PC-3 (cell line): ENCODE results near the gene THADA. TPM values are rescaled to one million over a fixed set of nuclear protein-coding genes. Genes with fewer than 3 reads are reported as not detected.

Experiments used
- ATAC-seq: fragments of 200-7000 bp; cut with Tn5 transposase; 2 replicates; pipeline ENCODE4 v1.9.1; 2020; ENCODE audit warnings: mild to moderate bottlenecking, moderate library complexity
- BruUV-seq: library from RNA; stranded (reverse); fragments of 400-500 nt; replicated peaks from 2 replicates; lab custom pipeline; 2021; lab: Mats Ljungman, UMichigan
- CTCF ChIA-PET: fragments of 300-600 bp; sonication (Branson Sonifier 250); formaldehyde crosslinking; loops from one replicate; lab custom pipeline; 2022; ENCODE audit warnings: antibody characterized with exemption; lab: Charles Lee
- POLR2A ChIA-PET: fragments of 300-600 bp; sonication (Branson Sonifier 250); formaldehyde crosslinking; loops from one replicate; lab custom pipeline; 2022; ENCODE audit warnings: antibody characterized with exemption; ENCODE audit not compliant: unreplicated experiment; lab: Charles Lee
- DNase-seq: peaks from one replicate; pipeline ENCODE4 v3.0.0-alpha.2; 2015
- H2AFZ ChIP-seq: fragments of 300-600 bp; sonication (generic); 2 replicates; pipeline ENCODE4 v1.6.0; 2016; ENCODE audit warnings: antibody characterized with exemption, low read length
- H3F3A ChIP-seq: fragments of 300-600 bp; sonication (generic); one replicate; pipeline ENCODE4 v1.6.0; 2017; ENCODE audit warnings: antibody characterized with exemption, low read length, control low read depth, mild to moderate bottlenecking; ENCODE audit not compliant: unreplicated experiment
- H3K27ac ChIP-seq: fragments of 300-600 bp; sonication (generic); 2 replicates; pipeline ENCODE4 v1.5.1; 2016; ENCODE audit warnings: mild to moderate bottlenecking, low read length
- H3K27me3 ChIP-seq: fragments of 300-600 bp; sonication (generic); 2 replicates; pipeline ENCODE4 v1.6.1; 2016; ENCODE audit warnings: low read length, mixed read lengths
- H3K36me3 ChIP-seq: fragments of 300-600 bp; sonication (generic); 2 replicates; pipeline ENCODE4 v1.6.1; 2016; ENCODE audit warnings: low read depth, mixed run types, low read length, mixed read lengths
- H3K4me1 ChIP-seq: fragments of 300-600 bp; sonication (generic); 2 replicates; pipeline ENCODE4 v1.5.1; 2016; ENCODE audit warnings: low read length; ENCODE audit not compliant: insufficient read depth
- H3K4me2 ChIP-seq: fragments of 300-600 bp; sonication (generic); 2 replicates; pipeline ENCODE4 v1.6.0; 2016; ENCODE audit warnings: low read length
- H3K4me3 ChIP-seq: fragments of 300-600 bp; sonication (generic); 2 replicates; pipeline ENCODE4 v1.5.1; 2016; ENCODE audit warnings: mild to moderate bottlenecking, low read length, mixed read lengths
- H3K79me2 ChIP-seq: fragments of 300-600 bp; sonication (generic); 2 replicates; pipeline ENCODE4 v1.6.1; 2017; ENCODE audit warnings: low read length, mixed read lengths
- H3K9ac ChIP-seq: fragments of 300-600 bp; sonication (generic); 2 replicates; pipeline ENCODE4 v1.6.0; 2016; ENCODE audit warnings: mild to moderate bottlenecking, low read length
- H3K9me2 ChIP-seq: fragments of 300-600 bp; sonication (generic); replicated peaks from 2 replicates; pipeline ENCODE4 v1.6.1; 2016; ENCODE audit warnings: mixed run types, low read length, mixed read lengths
- H3K9me3 ChIP-seq: fragments of 300-600 bp; sonication (generic); 2 replicates; pipeline ENCODE4 v1.6.1; 2016; ENCODE audit warnings: low read length, mixed read lengths
- H4K20me1 ChIP-seq: fragments of 300-600 bp; sonication (generic); 2 replicates; pipeline ENCODE4 v1.6.1; 2016; ENCODE audit warnings: low read length, mixed read lengths
- EZH2 ChIP-seq: fragments of 300-600 bp; sonication (generic); IDR thresholded peaks from one replicate; pipeline ENCODE4 v1.6.1; 2017; ENCODE audit warnings: antibody characterized with exemption, mild to moderate bottlenecking, low read length; ENCODE audit not compliant: unreplicated experiment
- EZH2phosphoT487 ChIP-seq: fragments of 300-600 bp; sonication (generic); IDR thresholded peaks from 2 replicates; pipeline ENCODE4 v1.6.1; 2018; ENCODE audit warnings: mild to moderate bottlenecking, antibody characterized with exemption, low read length, borderline replicate concordance
- intact Hi-C: fragments of 100-400 bp; cut with micrococcal nuclease; formaldehyde crosslinking; loops from 2 replicates; pipeline ENCODE4 v1.9.0; 2023
- total RNA-seq: library from RNA; depleted of rRNA; stranded (reverse); fragments of >200 nt; gene quantifications from 2 replicates; pipeline ENCODE4 v1.2.3, GENCODE V29; 2014
- TF ChIP-seq, protein P1 (sequence below): fragments of 300-600 bp; sonication (generic); conservative IDR thresholded peaks from 2 replicates; pipeline ENCODE4 v1.5.1; 2017; ENCODE audit warnings: antibody characterized with exemption, low read depth, mild to moderate bottlenecking, low read length

THADA gene
- total RNA-seq, 1 experiment from 2014 or later: 33.6 TPM

DNA sequence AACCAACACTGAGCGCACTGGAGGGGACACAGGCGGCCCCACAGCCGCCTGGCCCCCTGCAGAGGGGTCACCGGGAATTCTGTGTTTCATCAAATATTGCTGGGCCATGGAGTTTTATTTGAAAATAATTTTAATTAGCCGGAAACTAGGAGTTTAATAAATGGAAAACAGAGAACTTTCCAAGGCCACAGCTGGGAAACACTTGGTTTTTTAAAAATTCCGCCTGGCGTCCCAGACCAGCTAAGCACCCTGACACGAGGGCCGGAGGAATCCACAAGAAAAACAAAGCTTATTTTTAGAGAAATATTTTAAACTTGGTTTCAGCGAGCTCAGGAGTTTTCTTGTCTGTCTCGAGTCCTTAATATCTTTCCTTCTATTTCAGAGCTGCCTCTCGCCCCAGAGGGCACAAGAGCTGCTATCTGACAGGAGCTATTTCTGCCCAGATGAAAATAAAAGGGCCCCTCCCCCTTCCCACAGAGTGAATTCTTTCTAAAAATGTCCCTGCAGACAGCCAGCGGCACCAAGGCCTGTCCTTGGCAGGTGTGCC, 377.6 kb downstream of the THADA start:
- BruUV-seq: no TSS peak
- H3K4me1 ChIP-seq: peaks cover 43% of the 10 kb centered on the region
- no peak overlapping the region for H3K9ac ChIP-seq

DNA sequence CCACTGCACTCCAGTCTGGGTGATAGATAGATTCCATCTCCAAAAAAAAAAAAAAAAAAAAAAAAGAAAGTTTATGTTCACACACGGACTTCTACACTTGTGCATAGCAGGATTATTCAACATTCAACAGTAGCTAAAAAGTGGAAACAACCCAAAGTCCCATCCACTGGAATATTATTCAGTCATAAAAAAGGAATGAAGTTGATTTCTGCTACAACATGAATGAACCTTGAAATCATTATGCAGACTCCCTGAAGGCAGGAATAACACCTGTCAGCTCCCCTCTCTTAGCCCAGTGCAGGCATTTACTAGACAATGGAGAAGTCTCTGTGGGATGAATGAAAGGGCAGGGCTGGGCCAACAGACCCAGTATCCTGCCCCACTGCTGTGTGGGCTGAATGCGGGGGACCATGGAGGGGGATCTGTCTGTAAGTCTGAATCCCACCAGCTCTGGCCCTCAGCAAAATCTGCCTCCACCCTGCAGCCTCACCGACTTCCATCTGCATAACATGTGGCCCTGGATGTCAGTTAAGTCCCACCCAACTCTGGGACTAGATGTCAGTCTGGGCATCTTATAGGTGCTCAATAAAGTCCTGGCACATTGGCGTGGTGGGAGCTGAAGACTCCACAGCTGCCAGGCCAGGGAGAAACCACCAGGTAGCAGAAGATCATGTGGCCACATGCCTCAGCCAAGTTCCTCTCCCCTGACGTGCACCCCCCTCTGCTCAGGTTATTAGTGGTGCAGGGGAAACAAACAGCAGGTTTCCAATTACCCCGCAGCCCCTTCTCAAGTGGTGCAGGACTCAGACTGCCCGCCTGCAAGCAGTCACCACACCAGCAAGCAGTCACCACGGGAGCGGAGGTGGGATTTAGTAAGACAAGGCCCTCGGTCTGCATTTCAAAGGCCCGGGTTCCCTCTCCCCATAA, 378.3 kb downstream of the THADA start:
- peaks cover 29% of the 10 kb centered on the region for H3K79me2 ChIP-seq
- no peaks in the 10 kb centered on the region for H3K27me3 ChIP-seq
- no peaks in the 10 kb centered on the region for H3K9me2 ChIP-seq
- H2AFZ ChIP-seq: no peak overlapping the region
- no peak overlapping the region for H3K27ac ChIP-seq
- no peaks in the 10 kb centered on the region for H3K9me3 ChIP-seq
- intact Hi-C loops: loop anchor here (2.0 kb wide), 1 partner anchor 39 kb away; no protein-coding TSS in a partner anchor
- peaks cover 5% of the 10 kb centered on the region for H4K20me1 ChIP-seq
- BruUV-seq: no TSS peak
- no peak overlapping the region for H3K9ac ChIP-seq
- DNase-seq: no peak
- POLR2A ChIA-PET: interaction anchor here (0.6 kb wide), 1 partner anchor 166 kb away, joined by 10 read pairs; no protein-coding TSS in a partner anchor
- CTCF ChIA-PET: interaction anchor here (0.6 kb wide), 1 partner anchor 69 kb away, joined by 3 read pairs; no protein-coding TSS in a partner anchor
- no peak for ATAC-seq
- TF ChIP-seq EZH2 (no peak), EZH2phosphoT487 (no peak)
- TF ChIP-seq, protein P1, sequence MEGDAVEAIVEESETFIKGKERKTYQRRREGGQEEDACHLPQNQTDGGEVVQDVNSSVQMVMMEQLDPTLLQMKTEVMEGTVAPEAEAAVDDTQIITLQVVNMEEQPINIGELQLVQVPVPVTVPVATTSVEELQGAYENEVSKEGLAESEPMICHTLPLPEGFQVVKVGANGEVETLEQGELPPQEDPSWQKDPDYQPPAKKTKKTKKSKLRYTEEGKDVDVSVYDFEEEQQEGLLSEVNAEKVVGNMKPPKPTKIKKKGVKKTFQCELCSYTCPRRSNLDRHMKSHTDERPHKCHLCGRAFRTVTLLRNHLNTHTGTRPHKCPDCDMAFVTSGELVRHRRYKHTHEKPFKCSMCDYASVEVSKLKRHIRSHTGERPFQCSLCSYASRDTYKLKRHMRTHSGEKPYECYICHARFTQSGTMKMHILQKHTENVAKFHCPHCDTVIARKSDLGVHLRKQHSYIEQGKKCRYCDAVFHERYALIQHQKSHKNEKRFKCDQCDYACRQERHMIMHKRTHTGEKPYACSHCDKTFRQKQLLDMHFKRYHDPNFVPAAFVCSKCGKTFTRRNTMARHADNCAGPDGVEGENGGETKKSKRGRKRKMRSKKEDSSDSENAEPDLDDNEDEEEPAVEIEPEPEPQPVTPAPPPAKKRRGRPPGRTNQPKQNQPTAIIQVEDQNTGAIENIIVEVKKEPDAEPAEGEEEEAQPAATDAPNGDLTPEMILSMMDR: no peak
- H3K36me3 ChIP-seq: peaks cover 4% of the 10 kb centered on the region; the same call in 1 of the 2 replicates
- no peak overlapping the region for H3K4me3 ChIP-seq
- H3K4me2 ChIP-seq: no peak overlapping the region
- H3F3A ChIP-seq: peaks cover 12% of the 10 kb centered on the region
- H3K4me1 ChIP-seq: peaks cover 40% of the 10 kb centered on the region

More for the DNA sequence above, 377.6 kb downstream of the THADA start:
- H3K4me2 ChIP-seq: peak overlapping the region; percentile 84; the same call in 1 of the 2 replicates
- ChIA-PET POLR2A (no interaction called here), CTCF (interaction anchor here (0.6 kb wide), 1 partner anchor 70 kb away, joined by 3 read pairs; no protein-coding TSS in a partner anchor)
- peaks cover 36% of the 10 kb centered on the region for H3K79me2 ChIP-seq
- H3K4me3 ChIP-seq: no peak overlapping the region
- no peak overlapping the region; the same call in 1 of the 2 replicates for H3K27ac ChIP-seq
- DNase-seq: no peak
- intact Hi-C loops: loop anchor here (2.0 kb wide), 1 partner anchor 39 kb away; no protein-coding TSS in a partner anchor
- peaks cover 14% of the 10 kb centered on the region for H3F3A ChIP-seq
- ATAC-seq: no peak
- peaks cover 12% of the 10 kb centered on the region for H4K20me1 ChIP-seq
- H3K9me2 ChIP-seq: no peaks in the 10 kb centered on the region
- no peak overlapping the region for H2AFZ ChIP-seq
- no peaks in the 10 kb centered on the region for H3K27me3 ChIP-seq
- H3K9me3 ChIP-seq: no peaks in the 10 kb centered on the region
- TF ChIP-seq, protein P1: no peak
- TF ChIP-seq EZH2phosphoT487 (no peak), EZH2 (no peak)
- peaks cover 10% of the 10 kb centered on the region; the same call in 1 of the 2 replicates for H3K36me3 ChIP-seq
